ENCODE measurements around the gene PARS2. TPM values are rescaled to one million over a fixed set of nuclear protein-coding genes. Genes with fewer than 3 reads are reported as not detected.
A peak's percentile ranks its signal among the peaks of the same experiment; 100 is the strongest.
"Not testable (repeated sequence)": the region's sequence is repeated elsewhere in the genome, so short reads cannot be mapped to it uniquely, and the experiment has no call there.

The PARS2 gene
- total RNA-seq, 1 experiment from 2014 or later, result 12.0 TPM

- in situ Hi-C loops (cut with HindIII; ENCODE audit: low pct_unique_long_range_greater_than_20kb, low sequenced_read_pairs), result no loop called here
- no peak for DNase-seq (ENCODE audit: low read depth)
Measured at GRCh38 chr1:54781023-54781723, 16.9 kb upstream of the PARS2 start.

GRCh38 chr1:54777431-54777830 is 13.1 kb upstream of the PARS2 start:
- no peak for DNase-seq (ENCODE audit: low read depth)
- in situ Hi-C loops (cut with HindIII; ENCODE audit: low pct_unique_long_range_greater_than_20kb, low sequenced_read_pairs), result no loop called here

GRCh38 chr1:54777011-54777410 is 12.7 kb upstream of the PARS2 start:
- no peak for DNase-seq (ENCODE audit: low read depth)
- in situ Hi-C loops (cut with HindIII; ENCODE audit: low pct_unique_long_range_greater_than_20kb, low sequenced_read_pairs), result no loop called here

GRCh38 chr1:54775828-54776721 is 11.8 kb upstream of the PARS2 start:
- DNase-seq (ENCODE audit: low read depth); in situ Hi-C loops (cut with HindIII; ENCODE audit: low pct_unique_long_range_greater_than_20kb, low sequenced_read_pairs): not testable (repeated sequence)

GRCh38 chr1:54774820-54775498 is 10.6 kb upstream of the PARS2 start:
- in situ Hi-C loops (cut with HindIII; ENCODE audit: low pct_unique_long_range_greater_than_20kb, low sequenced_read_pairs), result no loop called here
- peak; percentile 32 for DNase-seq (ENCODE audit: low read depth)

GRCh38 chr1:54772951-54773350 is 8.6 kb upstream of the PARS2 start:
- DNase-seq (ENCODE audit: low read depth), result no peak
- in situ Hi-C loops (cut with HindIII; ENCODE audit: low pct_unique_long_range_greater_than_20kb, low sequenced_read_pairs), result no loop called here

- in situ Hi-C loops (cut with HindIII; ENCODE audit: low pct_unique_long_range_greater_than_20kb, low sequenced_read_pairs), result no loop called here
- DNase-seq (ENCODE audit: low read depth), result no peak
Measured at GRCh38 chr1:54768093-54768492, 3.8 kb upstream of the PARS2 start.

- in situ Hi-C loops (cut with HindIII; ENCODE audit: low pct_unique_long_range_greater_than_20kb, low sequenced_read_pairs), result no loop called here
- no peak for DNase-seq (ENCODE audit: low read depth)
Measured at GRCh38 chr1:54767526-54767925, 3.2 kb upstream of the PARS2 start.

GRCh38 chr1:54766726-54767125 is 2.4 kb upstream of the PARS2 start:
- in situ Hi-C loops (cut with HindIII; ENCODE audit: low pct_unique_long_range_greater_than_20kb, low sequenced_read_pairs), result no loop called here
- no peak for DNase-seq (ENCODE audit: low read depth)

GRCh38 chr1:54764922-54765561 is 719 bp upstream of the PARS2 start:
- DNase-seq (ENCODE audit: low read depth), result no peak
- in situ Hi-C loops (cut with HindIII; ENCODE audit: low pct_unique_long_range_greater_than_20kb, low sequenced_read_pairs), result no loop called here

- in situ Hi-C loops (cut with HindIII; ENCODE audit: low pct_unique_long_range_greater_than_20kb, low sequenced_read_pairs), result no loop called here
- no peak for DNase-seq (ENCODE audit: low read depth)
Measured at GRCh38 chr1:54763816-54764132, 549 bp downstream of the PARS2 start.

- in situ Hi-C loops (cut with HindIII; ENCODE audit: low pct_unique_long_range_greater_than_20kb, low sequenced_read_pairs), result no loop called here
Measured at GRCh38 chr1:54758678-54759348, 5.5 kb downstream of the PARS2 start.

GRCh38 chr1:54757833-54758232 is 6.5 kb downstream of the PARS2 start:
- no peak for DNase-seq (ENCODE audit: low read depth)
- in situ Hi-C loops (cut with HindIII; ENCODE audit: low pct_unique_long_range_greater_than_20kb, low sequenced_read_pairs), result no loop called here

More at GRCh38 chr1:54758678-54759348, 5.5 kb downstream of the PARS2 start:
- no peak for DNase-seq (ENCODE audit: low read depth)

GRCh38 chr1:54754486-54755285 is 9.6 kb downstream of the PARS2 start:
- DNase-seq (ENCODE audit: low read depth), result no peak
- in situ Hi-C loops (cut with HindIII; ENCODE audit: low pct_unique_long_range_greater_than_20kb, low sequenced_read_pairs), result no loop called here

GRCh38 chr1:54754045-54754444 is 10.3 kb downstream of the PARS2 start:
- in situ Hi-C loops (cut with HindIII; ENCODE audit: low pct_unique_long_range_greater_than_20kb, low sequenced_read_pairs), result no loop called here
- no peak for DNase-seq (ENCODE audit: low read depth)

- DNase-seq (ENCODE audit: low read depth), result no peak
- in situ Hi-C loops (cut with HindIII; ENCODE audit: low pct_unique_long_range_greater_than_20kb, low sequenced_read_pairs), result no loop called here
Measured at GRCh38 chr1:54751426-54751825, 12.9 kb downstream of the PARS2 start.

GRCh38 chr1:54750596-54750995 is 13.7 kb downstream of the PARS2 start:
- in situ Hi-C loops (cut with HindIII; ENCODE audit: low pct_unique_long_range_greater_than_20kb, low sequenced_read_pairs), result no loop called here
- DNase-seq (ENCODE audit: low read depth), result no peak
